ENCODE data around the gene RAB1B. TPM values are rescaled to one million over a fixed set of nuclear protein-coding genes. Genes with fewer than 3 reads are reported as not detected.

Gene RAB1B
- total RNA-seq, 4 donors from 2014 or later = 40.6 to 146 (median 94.6) TPM

DNA sequence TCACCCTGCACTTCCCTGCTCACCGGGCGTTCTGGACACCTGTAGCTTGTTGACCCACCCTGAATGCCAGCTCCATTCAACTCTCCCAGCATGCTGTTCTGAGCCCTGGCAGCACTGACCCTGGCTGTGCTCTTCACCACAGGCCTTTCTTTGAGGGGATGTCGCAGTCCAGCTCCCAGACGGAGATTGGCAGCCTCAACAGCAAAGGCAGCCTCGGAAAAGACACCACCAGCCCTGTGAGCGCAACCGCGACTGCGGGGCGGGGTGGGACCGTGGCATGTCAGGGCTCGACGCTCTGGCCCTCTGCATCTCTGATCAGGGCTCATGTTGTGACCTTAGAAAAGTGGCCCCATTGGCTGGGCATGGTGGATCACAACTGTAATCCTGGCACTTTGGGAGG lies 47.4 kb upstream of the RAB1B start:
- no peak for DNase-seq
- Histone ChIP-seq H3K27me3 (no peaks in the 10 kb centered on the region), H3K36me3 (no peaks in the 10 kb centered on the region), H3K27ac (no peak overlapping the region), H3K9me3 (no peaks in the 10 kb centered on the region), H3K4me3 (no peak overlapping the region), H3K4me1 (no peaks in the 10 kb centered on the region)
- no peak for TF ChIP-seq POLR2A (IDR thresholded peaks at IDR 0.05)
- TF ChIP-seq, protein P1, sequence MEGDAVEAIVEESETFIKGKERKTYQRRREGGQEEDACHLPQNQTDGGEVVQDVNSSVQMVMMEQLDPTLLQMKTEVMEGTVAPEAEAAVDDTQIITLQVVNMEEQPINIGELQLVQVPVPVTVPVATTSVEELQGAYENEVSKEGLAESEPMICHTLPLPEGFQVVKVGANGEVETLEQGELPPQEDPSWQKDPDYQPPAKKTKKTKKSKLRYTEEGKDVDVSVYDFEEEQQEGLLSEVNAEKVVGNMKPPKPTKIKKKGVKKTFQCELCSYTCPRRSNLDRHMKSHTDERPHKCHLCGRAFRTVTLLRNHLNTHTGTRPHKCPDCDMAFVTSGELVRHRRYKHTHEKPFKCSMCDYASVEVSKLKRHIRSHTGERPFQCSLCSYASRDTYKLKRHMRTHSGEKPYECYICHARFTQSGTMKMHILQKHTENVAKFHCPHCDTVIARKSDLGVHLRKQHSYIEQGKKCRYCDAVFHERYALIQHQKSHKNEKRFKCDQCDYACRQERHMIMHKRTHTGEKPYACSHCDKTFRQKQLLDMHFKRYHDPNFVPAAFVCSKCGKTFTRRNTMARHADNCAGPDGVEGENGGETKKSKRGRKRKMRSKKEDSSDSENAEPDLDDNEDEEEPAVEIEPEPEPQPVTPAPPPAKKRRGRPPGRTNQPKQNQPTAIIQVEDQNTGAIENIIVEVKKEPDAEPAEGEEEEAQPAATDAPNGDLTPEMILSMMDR (IDR thresholded peaks at IDR 0.05) = no peak
- intact Hi-C loops (cut with DNase I; ENCODE audit: low total_unique reads) = loop anchor here (10.0 kb wide), 1 partner anchor 64 kb away; the partner anchor contains the start of gene YIF1A

DNA sequence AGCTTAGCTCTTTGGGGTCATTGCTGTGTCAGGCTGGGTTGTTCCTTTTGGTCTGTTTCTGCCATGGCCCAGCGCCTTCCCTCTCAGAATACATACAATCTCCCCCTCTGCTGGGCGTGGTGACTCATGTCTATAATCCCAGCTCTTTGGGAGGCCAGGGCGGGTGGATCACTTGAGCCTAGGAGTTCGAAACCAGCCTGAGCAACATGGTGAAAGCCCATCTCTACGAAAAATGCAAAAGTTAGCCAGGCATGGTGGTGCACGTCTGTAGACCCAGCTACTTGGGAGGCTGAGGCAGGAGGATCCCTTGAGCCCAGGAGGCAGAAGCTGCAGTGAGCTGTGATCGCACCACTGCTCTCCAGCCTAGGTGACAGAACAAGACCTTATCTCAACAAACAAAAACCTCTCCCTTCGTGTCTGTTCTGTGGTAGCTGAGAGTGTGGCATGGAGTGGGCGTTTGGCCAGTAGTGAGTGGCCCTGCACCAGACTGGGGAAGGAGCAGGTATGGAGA lies 46.7 kb upstream of the RAB1B start:
- DNase-seq = peak in 1 of 2 donors; percentile 13
- intact Hi-C loops (cut with DNase I; ENCODE audit: low total_unique reads) = loop anchor here (10.0 kb wide), 1 partner anchor 63 kb away; the partner anchor contains the start of gene YIF1A

DNA sequence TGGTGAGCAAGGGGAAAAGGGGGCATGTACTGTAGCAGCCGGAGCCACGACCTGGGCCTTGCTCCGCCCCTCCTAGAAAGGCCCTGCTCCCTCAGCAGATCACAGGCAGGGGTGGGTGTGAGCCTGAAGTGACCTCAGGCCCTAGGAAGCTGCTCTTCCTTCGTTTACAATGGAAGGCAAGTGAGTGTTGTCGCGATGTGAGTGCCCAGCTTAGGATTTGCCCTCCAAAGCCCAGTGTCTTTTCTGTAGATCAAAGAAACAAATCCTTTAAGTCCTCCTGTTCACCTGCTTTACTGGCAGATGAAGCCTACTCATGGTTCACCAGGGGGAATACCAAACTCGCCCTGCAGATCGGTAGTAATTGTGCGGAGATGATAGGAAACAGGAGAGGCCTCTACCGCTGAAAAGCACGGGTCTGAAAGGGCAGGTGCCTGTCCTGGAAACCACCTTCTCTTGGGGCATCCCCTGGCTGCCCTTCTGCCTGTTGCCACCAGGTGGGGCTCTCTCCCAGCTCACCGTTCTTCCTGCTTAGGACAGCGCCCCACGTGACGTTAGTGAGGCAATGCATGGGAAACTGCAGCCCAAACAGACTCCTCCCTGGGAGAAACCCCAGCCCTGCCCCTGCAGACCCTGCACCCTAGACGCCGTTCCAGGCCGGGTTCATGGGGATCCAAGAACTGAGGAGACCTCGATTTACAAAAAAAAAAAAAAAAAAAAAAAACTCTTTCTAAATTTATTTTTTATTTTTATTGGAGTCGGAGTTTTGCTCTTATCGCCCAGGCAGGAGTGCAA lies 45.9 kb upstream of the RAB1B start:
- TF ChIP-seq POLR2A (IDR thresholded peaks at IDR 0.05) = no peak
- TF ChIP-seq, protein P1 (IDR thresholded peaks at IDR 0.05) = peak; percentile 94 to 100 (median 100)
- Histone ChIP-seq H3K4me1 (no peaks in the 10 kb centered on the region), H3K27me3 (no peaks in the 10 kb centered on the region), H3K36me3 (no peaks in the 10 kb centered on the region), H3K27ac (no peak overlapping the region), H3K4me3 (no peak overlapping the region), H3K9me3 (no peaks in the 10 kb centered on the region)
- intact Hi-C loops (cut with DNase I; ENCODE audit: low total_unique reads) = loop anchor here (10.0 kb wide), 1 partner anchor 62 kb away; the partner anchor contains the start of gene YIF1A
- DNase-seq = peak; percentile 86 to 88

More for the DNA sequence above, 46.7 kb upstream of the RAB1B start:
- Histone ChIP-seq H3K27me3 (no peaks in the 10 kb centered on the region), H3K9me3 (no peaks in the 10 kb centered on the region), H3K27ac (no peak overlapping the region), H3K36me3 (no peaks in the 10 kb centered on the region), H3K4me1 (no peaks in the 10 kb centered on the region), H3K4me3 (no peak overlapping the region)
- no peak for TF ChIP-seq POLR2A (IDR thresholded peaks at IDR 0.05)
- TF ChIP-seq, protein P1 (IDR thresholded peaks at IDR 0.05) = no peak

DNA sequence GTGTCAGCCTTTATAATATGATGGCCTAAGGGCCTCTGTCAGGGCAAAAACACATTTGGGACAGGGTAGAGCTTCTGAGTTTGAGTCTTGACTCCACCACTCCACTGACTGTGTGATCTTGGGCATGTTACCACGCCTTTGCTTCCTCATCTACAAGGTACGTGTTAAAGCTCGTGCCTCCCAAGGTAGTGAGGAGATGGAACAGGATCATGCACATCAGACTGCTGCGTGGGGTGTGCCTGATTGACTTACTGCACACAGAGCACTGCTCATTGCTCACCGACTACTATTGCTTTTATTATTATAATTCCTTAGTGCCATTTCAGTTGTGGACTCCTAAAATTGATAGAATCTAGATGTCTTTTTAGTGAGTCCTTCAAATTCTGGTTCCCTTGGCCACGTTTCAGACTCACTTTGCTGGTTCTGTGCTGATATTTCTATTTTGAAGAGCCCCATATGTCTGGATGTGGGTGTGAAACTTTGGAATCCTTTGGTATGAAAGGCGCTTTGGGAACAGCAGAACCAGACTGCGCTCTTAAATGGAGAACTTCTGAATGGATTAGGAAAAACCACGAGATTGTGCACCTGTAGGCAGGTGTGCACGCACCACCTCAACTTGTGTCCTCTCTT lies 44.1 kb upstream of the RAB1B start:
- TF ChIP-seq POLR2A (IDR thresholded peaks at IDR 0.05) = no peak
- TF ChIP-seq, protein P1 (IDR thresholded peaks at IDR 0.05) = no peak
- Histone ChIP-seq H3K4me3 (no peak overlapping the region), H3K9me3 (no peaks in the 10 kb centered on the region), H3K4me1 (no peaks in the 10 kb centered on the region), H3K27ac (no peak overlapping the region), H3K27me3 (no peaks in the 10 kb centered on the region), H3K36me3 (no peaks in the 10 kb centered on the region)
- intact Hi-C loops (cut with DNase I; ENCODE audit: low total_unique reads) = loop anchor here (10.0 kb wide), 1 partner anchor 60 kb away; the partner anchor contains the start of gene YIF1A
- no peak for DNase-seq

All from uterus (tissue), 4 donors.